Measurements from ENCODE around the gene GPR17. TPM values are rescaled to one million over a fixed set of nuclear protein-coding genes. Genes with fewer than 3 reads are reported as not detected.

The GPR17 gene
- polyA plus RNA-seq, 1 donor (not counting 4 experiments of a cell fraction or from before 2014, with no cell fraction given) = not detected

- Histone ChIP-seq H3K36me3 (ENCODE audit: control insufficient read depth in 2 of 2, extremely low read depth in 1 of 2, insufficient read depth in 2 of 2, low read length in 2 of 2) (no peaks in the 10 kb centered on the region), H3K27ac (ENCODE audit: control insufficient read depth, insufficient read depth, low read length) (no peak overlapping the region), H2AFZ (ENCODE audit: control insufficient read depth, low read length) (no peak overlapping the region), H3K4me2 (ENCODE audit: control insufficient read depth, extremely low read depth, insufficient read depth, low read depth, low read length) (no peak overlapping the region), H3K4me3 (ENCODE audit: control insufficient read depth in 2 of 3, extremely low read depth in 1 of 3, insufficient read depth in 2 of 3, low read depth in 1 of 3, low read length in 3 of 3) (no peak overlapping the region), H3K9me3 (ENCODE audit: control insufficient read depth, low read depth, low read length) (peaks cover 8% of the 10 kb centered on the region), H3K79me2 (ENCODE audit: control insufficient read depth, insufficient read depth, low read length) (no peaks in the 10 kb centered on the region), H3K4me1 (ENCODE audit: control insufficient read depth, extremely low read depth, insufficient read depth, low read length) (no peaks in the 10 kb centered on the region), H3K9ac (ENCODE audit: control insufficient read depth, extremely low read depth, insufficient read depth, low read length) (no peak overlapping the region), H3K9me1 (ENCODE audit: control insufficient read depth, extremely low read depth, insufficient read depth, low read length) (no peaks in the 10 kb centered on the region), H3K27me3 (ENCODE audit: control insufficient read depth, extremely low read depth, insufficient read depth, low read length) (peaks cover 4% of the 10 kb centered on the region), H4K20me1 (ENCODE audit: control insufficient read depth, extremely low read depth, insufficient read depth, low read length) (no peaks in the 10 kb centered on the region)
- DNase-seq (ENCODE audit: low read depth, low spot score) (no peak), FAIRE-seq (no peak)
- dilution Hi-C loops (cut with MboI; ENCODE audit: extremely low pct_ligation_motif_present, low sequenced_read_pairs) = loop anchor here (25.0 kb wide), 1 partner anchor 101 kb away; no protein-coding TSS in a partner anchor
- TF ChIP-seq EZH2 (IDR thresholded peaks at IDR 0.05; ENCODE audit: low read length) (no peak), CTCF (optimal IDR thresholded peaks at IDR 0.05 in 1 of 3, IDR thresholded peaks at IDR 0.05 in 1 of 3, conservative IDR thresholded peaks at IDR 0.05 in 1 of 3; ENCODE audit: extremely low read depth in 1 of 3, insufficient read depth in 2 of 3, low read length in 3 of 3) (no peak)
Measured at GRCh38 chr2:127688405-127688804, 42.5 kb downstream of the GPR17 start.

GRCh38 chr2:127690696-127691095 lies 44.7 kb downstream of the GPR17 start:
- no peaks in the 10 kb centered on the region for H3K79me2 ChIP-seq (ENCODE audit: control insufficient read depth, insufficient read depth, low read length)
- H3K27ac ChIP-seq (ENCODE audit: control insufficient read depth, insufficient read depth, low read length) = no peak overlapping the region
- peaks cover 8% of the 10 kb centered on the region for H3K9me3 ChIP-seq (ENCODE audit: control insufficient read depth, low read depth, low read length)
- H3K9me1 ChIP-seq (ENCODE audit: control insufficient read depth, extremely low read depth, insufficient read depth, low read length) = no peaks in the 10 kb centered on the region
- dilution Hi-C loops (cut with MboI; ENCODE audit: extremely low pct_ligation_motif_present, low sequenced_read_pairs) = loop anchor here (25.0 kb wide), 1 partner anchor 103 kb away; no protein-coding TSS in a partner anchor
- no peaks in the 10 kb centered on the region for H3K27me3 ChIP-seq (ENCODE audit: control insufficient read depth, extremely low read depth, insufficient read depth, low read length)
- no peak for DNase-seq (ENCODE audit: low read depth, low spot score)
- H3K36me3 ChIP-seq (ENCODE audit: control insufficient read depth in 2 of 2, extremely low read depth in 1 of 2, insufficient read depth in 2 of 2, low read length in 2 of 2) = no peaks in the 10 kb centered on the region
- no peak overlapping the region for H3K9ac ChIP-seq (ENCODE audit: control insufficient read depth, extremely low read depth, insufficient read depth, low read length)
- no peak for FAIRE-seq
- TF ChIP-seq CTCF (optimal IDR thresholded peaks at IDR 0.05 in 1 of 3, IDR thresholded peaks at IDR 0.05 in 1 of 3, conservative IDR thresholded peaks at IDR 0.05 in 1 of 3; ENCODE audit: extremely low read depth in 1 of 3, insufficient read depth in 2 of 3, low read length in 3 of 3) (no peak), EZH2 (IDR thresholded peaks at IDR 0.05; ENCODE audit: low read length) (no peak)
- H3K4me3 ChIP-seq (ENCODE audit: control insufficient read depth in 2 of 3, extremely low read depth in 1 of 3, insufficient read depth in 2 of 3, low read depth in 1 of 3, low read length in 3 of 3) = no peak overlapping the region
- no peaks in the 10 kb centered on the region for H3K4me1 ChIP-seq (ENCODE audit: control insufficient read depth, extremely low read depth, insufficient read depth, low read length)
- H3K4me2 ChIP-seq (ENCODE audit: control insufficient read depth, extremely low read depth, insufficient read depth, low read depth, low read length) = no peak overlapping the region
- H2AFZ ChIP-seq (ENCODE audit: control insufficient read depth, low read length) = no peak overlapping the region
- no peaks in the 10 kb centered on the region for H4K20me1 ChIP-seq (ENCODE audit: control insufficient read depth, extremely low read depth, insufficient read depth, low read length)

All from keratinocyte (primary cell).